ENCODE data around the gene HVCN1.

DNA sequence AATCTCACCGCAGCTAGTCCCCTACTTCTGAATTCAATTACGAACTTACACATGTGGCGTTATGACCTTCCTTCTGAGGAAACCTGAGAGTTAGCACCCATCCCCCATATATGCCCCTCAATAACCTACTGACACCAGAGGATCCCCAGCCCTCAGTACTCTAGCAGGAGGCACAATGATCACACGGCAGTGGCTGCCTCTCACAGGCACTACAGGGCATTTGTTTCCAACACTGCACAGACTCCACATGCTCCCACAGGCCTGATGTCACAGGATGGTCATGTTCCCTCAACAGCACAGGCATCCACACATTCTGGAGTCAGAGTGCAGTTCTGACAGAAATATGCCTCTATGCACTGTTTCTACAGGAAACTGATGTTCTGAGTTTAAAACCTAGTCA is 36.4 kb upstream of the HVCN1 start:
- TF ChIP-seq, protein P1, sequence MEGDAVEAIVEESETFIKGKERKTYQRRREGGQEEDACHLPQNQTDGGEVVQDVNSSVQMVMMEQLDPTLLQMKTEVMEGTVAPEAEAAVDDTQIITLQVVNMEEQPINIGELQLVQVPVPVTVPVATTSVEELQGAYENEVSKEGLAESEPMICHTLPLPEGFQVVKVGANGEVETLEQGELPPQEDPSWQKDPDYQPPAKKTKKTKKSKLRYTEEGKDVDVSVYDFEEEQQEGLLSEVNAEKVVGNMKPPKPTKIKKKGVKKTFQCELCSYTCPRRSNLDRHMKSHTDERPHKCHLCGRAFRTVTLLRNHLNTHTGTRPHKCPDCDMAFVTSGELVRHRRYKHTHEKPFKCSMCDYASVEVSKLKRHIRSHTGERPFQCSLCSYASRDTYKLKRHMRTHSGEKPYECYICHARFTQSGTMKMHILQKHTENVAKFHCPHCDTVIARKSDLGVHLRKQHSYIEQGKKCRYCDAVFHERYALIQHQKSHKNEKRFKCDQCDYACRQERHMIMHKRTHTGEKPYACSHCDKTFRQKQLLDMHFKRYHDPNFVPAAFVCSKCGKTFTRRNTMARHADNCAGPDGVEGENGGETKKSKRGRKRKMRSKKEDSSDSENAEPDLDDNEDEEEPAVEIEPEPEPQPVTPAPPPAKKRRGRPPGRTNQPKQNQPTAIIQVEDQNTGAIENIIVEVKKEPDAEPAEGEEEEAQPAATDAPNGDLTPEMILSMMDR (IDR thresholded peaks at IDR 0.05): no peak
- TF ChIP-seq POLR2A (IDR thresholded peaks at IDR 0.05) (no peak), EP300 (IDR thresholded peaks at IDR 0.05) (no peak)
